OCI-LY7 (cell line): ENCODE measurements around the gene PITPNC1.

Experiments
- CTCF ChIP-seq: fragments of 200-600 bp; sonication (generic); conservative IDR thresholded peaks from 2 replicates; pipeline ENCODE4 v1.5.1; 2014; ENCODE audit warnings: mild to moderate bottlenecking, antibody characterized with exemption, low read length, moderate library complexity, mixed read lengths
- EZH2phosphoT487 ChIP-seq: fragments of 200-600 bp; sonication (generic); IDR thresholded peaks from 2 replicates; pipeline ENCODE4 v1.6.1; 2018; ENCODE audit warnings: low read depth, borderline replicate concordance, mild to moderate bottlenecking, mixed run types, antibody characterized with exemption, low read length, moderate library complexity, mixed read lengths

- TF ChIP-seq CTCF (no peak), EZH2phosphoT487 (no peak)
These were observed 281.2 kb downstream of the PITPNC1 start for GRCh38 chr17:67658265-67658664.
